Common myeloid progenitor, CD34-positive (primary cell): ENCODE measurements around the gene SSTR4.
A peak's percentile ranks its signal among the peaks of the same experiment; 100 is the strongest.

Experiments used
- CTCF ChIA-PET: fragments of 350-600 bp; sonication (Branson Sonifier 250); formaldehyde crosslinking; loops from one replicate; lab custom pipeline; 2021; ENCODE audit warnings: antibody characterized with exemption; lab: Charles Lee
- POLR2A ChIA-PET: fragments of 350-600 bp; sonication (Branson Sonifier 250); formaldehyde crosslinking; loops from one replicate; lab custom pipeline; 2021; ENCODE audit warnings: antibody characterized with exemption; lab: Charles Lee
- DNase-seq, 3 donors: peaks; one replicate each; pipeline versions ENCODE4 v3.0.0 to v3.0.0-alpha.2; 2013
- H3K27ac ChIP-seq, 2 experiments: 1 replicate in 1 of 2; 2 replicates in 1 of 2; pipeline ENCODE4 v1.7.0; 2013; ENCODE audit warnings: inconsistent platforms in 2 of 2, low read length in 2 of 2, mild to moderate bottlenecking in 2 of 2, low read depth in 1 of 2, moderate library complexity in 1 of 2; ENCODE audit not compliant: severe bottlenecking in 2 of 2, insufficient read depth in 1 of 2, poor library complexity in 1 of 2
- H3K27me3 ChIP-seq, 5 experiments: replicated peaks in 2 of 5; 1 replicate in 3 of 5; 2 replicates in 2 of 5; pipeline versions ENCODE4 v1.6.1 to v1.7.0; 2013; ENCODE audit warnings: low read length in 4 of 5, mild to moderate bottlenecking in 2 of 5, moderate library complexity in 2 of 5, inconsistent platforms in 1 of 5; ENCODE audit not compliant: insufficient read depth in 5 of 5, control insufficient read depth in 4 of 5
- H3K36me3 ChIP-seq, 4 experiments: 1 replicate in 2 of 4; 2 replicates in 2 of 4; pipeline versions ENCODE4 v1.6.1 to v1.7.0; 2013; ENCODE audit warnings: low read length in 3 of 4, control low read depth in 1 of 4, mild to moderate bottlenecking in 1 of 4; ENCODE audit not compliant: control insufficient read depth in 4 of 4, insufficient read depth in 4 of 4
- H3K4me1 ChIP-seq, 4 experiments: 1 replicate in 3 of 4; 2 replicates in 1 of 4; pipeline versions ENCODE4 v1.6.1 to v1.7.1; 2013; ENCODE audit warnings: low read length in 3 of 4, mild to moderate bottlenecking in 3 of 4, control low read depth in 1 of 4, inconsistent platforms in 1 of 4, moderate library complexity in 1 of 4; ENCODE audit not compliant: control insufficient read depth in 4 of 4, insufficient read depth in 4 of 4; ENCODE audit errors: control extremely low read depth in 1 of 4
- H3K4me3 ChIP-seq, 7 experiments: 1 replicate in 4 of 7; 2 replicates in 3 of 7; pipeline versions ENCODE4 v1.5.1 to v1.7.0; 2013; ENCODE audit warnings: mild to moderate bottlenecking in 7 of 7, low read length in 6 of 7, moderate library complexity in 6 of 7, inconsistent platforms in 2 of 7, low read depth in 2 of 7, control low read depth in 1 of 7; ENCODE audit not compliant: insufficient read depth in 4 of 7, control insufficient read depth in 1 of 7; ENCODE audit errors: extremely low read depth in 1 of 7
- H3K9me3 ChIP-seq, 5 experiments: 1 replicate in 4 of 5; 2 replicates in 1 of 5; pipeline versions ENCODE4 v1.6.1 to v1.7.1; 2013; ENCODE audit warnings: low read length in 4 of 5, mild to moderate bottlenecking in 2 of 5, inconsistent platforms in 1 of 5, low read depth in 1 of 5, moderate library complexity in 1 of 5; ENCODE audit not compliant: control insufficient read depth in 4 of 5, insufficient read depth in 2 of 5; ENCODE audit errors: control extremely low read depth in 1 of 5
- WGBS: methylation state at CpG from one replicate; pipeline ENCODE4 v1.1.5; 2013; ENCODE audit not compliant: insufficient coverage; 5-methylcytosine and 5-hydroxymethylcytosine counted together

The SSTR4 gene

GRCh38 chr20:23061734-23062561 is 26.8 kb downstream of the SSTR4 start:
- Histone ChIP-seq H3K36me3 (no peaks in the 10 kb centered on the region), H3K4me3 (no peak overlapping the region), H3K27ac (no peak overlapping the region), H3K27me3 (no peaks in the 10 kb centered on the region), H3K4me1 (peaks cover 0 to 24% (median 5%) of the 10 kb centered on the region in 4 experiments), H3K9me3 (no peaks in the 10 kb centered on the region)
- CTCF ChIA-PET = interaction anchor here (0.8 to 7.3 kb wide), 11 partner anchors 8 to 279 kb away, joined by 3 to 40 read pairs (median 5); partner anchors contain the start of genes CD93 and THBD
- POLR2A ChIA-PET = no interaction called here
- 73% methylated on average over 5 of the region's 8 CpGs for WGBS
- peak in 2 of 3 donors; percentile 45 to 46 for DNase-seq

DNA sequence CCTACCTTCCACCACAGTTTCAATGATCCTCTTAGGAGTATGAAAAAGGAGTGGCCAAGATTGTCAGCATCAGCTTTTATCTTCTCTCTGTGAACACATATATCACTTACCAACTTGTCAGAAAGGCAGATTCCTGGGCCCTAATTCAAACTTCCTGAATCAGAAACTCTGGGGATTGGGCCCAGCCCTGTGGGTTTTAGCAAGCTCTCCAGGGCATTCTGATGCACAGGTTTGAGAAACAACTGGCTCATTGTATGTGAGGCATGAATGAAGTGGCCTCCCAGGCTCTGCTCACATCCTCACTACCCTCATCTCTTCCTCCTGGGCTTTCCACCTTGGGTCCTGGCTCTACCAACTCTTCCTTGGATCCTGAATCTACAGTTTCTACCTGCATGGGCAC is 27.5 kb downstream of the SSTR4 start:
- H3K4me1 ChIP-seq = peaks cover 0 to 24% (median 5%) of the 10 kb centered on the region in 4 experiments
- H3K36me3 ChIP-seq = no peaks in the 10 kb centered on the region
- ChIA-PET POLR2A (no interaction called here), CTCF (interaction anchor here (0.9 to 7.3 kb wide), 5 partner anchors 9 to 117 kb away, joined by 3 to 40 read pairs (median 5); partner anchors contain the start of gene THBD)
- no peak overlapping the region for H3K4me3 ChIP-seq
- H3K9me3 ChIP-seq = no peaks in the 10 kb centered on the region
- H3K27me3 ChIP-seq = no peaks in the 10 kb centered on the region
- no peak for DNase-seq
- H3K27ac ChIP-seq = no peak overlapping the region

DNA sequence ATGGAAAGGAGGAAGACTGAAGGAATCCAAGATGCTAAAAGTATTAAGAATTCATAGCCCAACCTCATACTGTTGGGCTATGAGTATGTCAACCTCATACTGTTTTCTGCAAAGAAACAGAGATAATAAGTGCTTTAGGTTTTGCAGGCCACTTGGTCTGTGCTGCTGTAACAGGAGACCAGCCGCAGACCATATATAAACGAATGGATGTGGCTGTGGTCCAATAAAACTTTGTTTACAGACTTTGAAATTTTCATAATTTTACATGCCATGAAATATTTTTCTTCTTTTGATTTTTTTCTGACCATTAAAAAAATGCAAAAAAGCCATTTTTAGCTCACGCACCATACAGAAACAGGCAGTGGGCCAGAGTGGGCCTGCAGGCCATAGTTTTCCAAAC is 28.1 kb downstream of the SSTR4 start:
- Histone ChIP-seq H3K27ac (no peak overlapping the region), H3K4me3 (no peak overlapping the region)
- WGBS = 95% methylated on average over 3 of the region's 3 CpGs

GRCh38 chr20:23063581-23063980 is 28.5 kb downstream of the SSTR4 start:
- Histone ChIP-seq H3K27me3 (no peaks in the 10 kb centered on the region), H3K4me3 (no peak overlapping the region), H3K4me1 (peaks cover 0 to 24% (median 5%) of the 10 kb centered on the region in 4 experiments), H3K36me3 (no peaks in the 10 kb centered on the region), H3K27ac (no peak overlapping the region), H3K9me3 (no peaks in the 10 kb centered on the region)
- WGBS = 0% methylated on average over 1 of the region's 2 CpGs
- CTCF ChIA-PET = interaction anchor here (0.5 to 7.3 kb wide), 4 partner anchors 10 to 327 kb away, joined by 3 to 40 read pairs (median 7); partner anchors contain the start of gene THBD
- no peak for DNase-seq
- POLR2A ChIA-PET = interaction anchor here (0.8 kb wide), 1 partner anchor 28 kb away, joined by 3 read pairs; no protein-coding TSS in a partner anchor

More for the DNA sequence above, 28.1 kb downstream of the SSTR4 start:
- DNase-seq = no peak
- ChIA-PET CTCF (interaction anchor here (1.1 to 7.3 kb wide), 3 partner anchors 10 to 116 kb away, joined by 3 to 40 read pairs (median 11); partner anchors contain the start of gene THBD), POLR2A (no interaction called here)
- peaks cover 0 to 24% (median 5%) of the 10 kb centered on the region in 4 experiments for H3K4me1 ChIP-seq
- H3K9me3 ChIP-seq = no peaks in the 10 kb centered on the region
- no peaks in the 10 kb centered on the region for H3K27me3 ChIP-seq
- H3K36me3 ChIP-seq = no peaks in the 10 kb centered on the region

DNA sequence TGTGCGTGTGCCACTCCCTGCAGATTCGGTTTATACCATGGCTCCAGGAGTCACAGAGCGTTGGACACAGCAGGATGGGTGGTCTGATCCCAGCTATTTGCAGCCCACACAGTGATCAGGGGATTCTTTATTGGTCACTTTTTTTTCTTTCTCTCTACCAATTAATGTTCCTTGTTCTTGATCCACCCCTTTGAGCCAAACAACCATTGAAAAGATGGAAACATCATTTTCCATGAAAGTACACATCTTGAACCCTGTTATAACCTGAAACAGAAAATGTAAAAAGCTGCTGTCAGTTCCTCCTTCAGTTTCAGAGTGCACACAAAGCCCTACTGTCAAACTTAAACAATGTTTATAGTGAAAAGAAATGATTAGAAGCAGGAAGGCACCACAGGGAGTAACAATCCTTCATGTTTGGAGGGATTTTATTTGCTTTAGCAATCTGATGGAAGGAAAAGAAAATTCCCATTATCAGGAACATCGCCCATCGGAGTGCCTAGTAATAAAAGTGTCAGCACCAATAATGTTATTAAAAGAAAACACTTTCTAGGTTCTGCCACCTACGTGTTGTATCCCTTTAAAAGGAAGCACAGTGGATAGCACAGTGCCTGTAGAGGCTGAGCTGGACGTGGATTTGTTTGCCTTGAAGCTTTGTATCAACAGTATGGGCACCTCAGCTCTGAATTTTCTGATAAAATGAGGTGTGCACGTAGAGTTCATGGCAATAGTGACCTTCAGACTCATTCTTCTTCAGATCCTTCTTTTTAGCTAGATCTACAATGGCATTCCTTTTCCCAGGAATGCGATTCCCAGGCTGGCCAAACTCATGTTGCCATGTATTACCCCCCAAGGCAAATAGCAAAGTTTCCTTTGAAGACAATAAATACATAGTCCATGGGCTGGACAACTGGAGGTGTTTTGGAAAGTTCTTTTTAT is 30.4 kb downstream of the SSTR4 start:
- WGBS = 97% methylated on average over 4 of the region's 9 CpGs
- ChIA-PET POLR2A (no interaction called here), CTCF (interaction anchor here (1.1 to 7.3 kb wide), 2 partner anchors 12 to 15 kb away, joined by 5 to 40 read pairs; partner anchors contain the start of gene THBD)

DNA sequence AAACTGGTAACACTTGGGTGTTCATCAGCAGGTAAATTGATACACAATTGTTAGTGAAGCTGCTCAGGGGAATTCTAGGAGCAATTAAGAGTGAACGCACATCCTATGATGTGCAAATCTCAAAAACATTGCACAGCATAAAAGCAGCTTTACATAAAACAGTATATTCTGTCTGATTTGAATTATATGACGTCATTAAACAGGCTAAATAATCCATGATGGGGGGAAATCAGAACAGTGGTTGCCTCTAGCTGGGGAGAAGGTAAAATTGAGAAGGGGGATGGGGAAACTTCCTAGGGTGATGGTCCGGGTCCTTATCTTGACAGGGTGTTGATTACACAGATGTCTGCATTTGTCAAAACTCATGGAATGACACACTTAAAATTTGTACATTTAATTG is 31.7 kb downstream of the SSTR4 start:
- H3K9me3 ChIP-seq = no peaks in the 10 kb centered on the region
- DNase-seq = no peak
- H3K4me1 ChIP-seq = peaks cover 0 to 11% (median under 1%) of the 10 kb centered on the region in 4 experiments
- WGBS = no CpG with 5 or more reads among the region's 3 CpGs
- no peaks in the 10 kb centered on the region for H3K36me3 ChIP-seq
- no peak overlapping the region for H3K27ac ChIP-seq
- H3K27me3 ChIP-seq = no peaks in the 10 kb centered on the region
- ChIA-PET CTCF (interaction anchor here (2.1 kb wide), 1 partner anchor 16 kb away, joined by 6 read pairs; no protein-coding TSS in a partner anchor), POLR2A (interaction anchor here (0.9 kb wide), 1 partner anchor 71 kb away, joined by 3 read pairs; no protein-coding TSS in a partner anchor)
- H3K4me3 ChIP-seq = no peak overlapping the region

More for the DNA sequence above, 30.4 kb downstream of the SSTR4 start:
- Histone ChIP-seq H3K4me1 (peaks cover 0 to 13% (median under 1%) of the 10 kb centered on the region in 4 experiments), H3K27me3 (no peaks in the 10 kb centered on the region), H3K4me3 (no peak overlapping the region), H3K36me3 (no peaks in the 10 kb centered on the region), H3K9me3 (no peaks in the 10 kb centered on the region), H3K27ac (no peak overlapping the region)
- no peak for DNase-seq
